Keratinocyte (primary cell): Measurements from ENCODE around the gene PIPOX.

ENCODE experiments used
- CTCF ChIP-seq, 3 experiments: IDR thresholded peaks in 1 of 3; conservative IDR thresholded peaks in 1 of 3; optimal IDR thresholded peaks in 1 of 3; 2 replicates in 2 of 3; 3 replicates in 1 of 3; pipeline versions ENCODE3 to v1.5.1; 2011; ENCODE audit warnings: low read length in 3 of 3, mild to moderate bottlenecking in 3 of 3, moderate library complexity in 2 of 3, control low read depth in 1 of 3, inconsistent platforms in 1 of 3; ENCODE audit not compliant: insufficient read depth in 2 of 3; ENCODE audit errors: extremely low read depth in 1 of 3
- EZH2 ChIP-seq: IDR thresholded peaks from one replicate; pipeline ENCODE4 v1.6.1; 2012; ENCODE audit warnings: inconsistent platforms, mild to moderate bottlenecking, low read length, moderate library complexity

GRCh38 chr17:29036584-29036983 is 6.4 kb upstream of the PIPOX start:
- TF ChIP-seq CTCF (optimal IDR thresholded peaks at IDR 0.05 in 1 of 3, IDR thresholded peaks at IDR 0.05 in 1 of 3, conservative IDR thresholded peaks at IDR 0.05 in 1 of 3; ENCODE audit: extremely low read depth in 1 of 3, insufficient read depth in 2 of 3, low read length in 3 of 3) (peak in 1 of 3 experiments; percentile 10), EZH2 (no peak)
